ENCODE data around the gene ETDC. TPM values are rescaled to one million over a fixed set of nuclear protein-coding genes. Genes with fewer than 3 reads are reported as not detected.

Gene ETDC
- total RNA-seq, 1 donor from 2014 or later, result not detected

DNA sequence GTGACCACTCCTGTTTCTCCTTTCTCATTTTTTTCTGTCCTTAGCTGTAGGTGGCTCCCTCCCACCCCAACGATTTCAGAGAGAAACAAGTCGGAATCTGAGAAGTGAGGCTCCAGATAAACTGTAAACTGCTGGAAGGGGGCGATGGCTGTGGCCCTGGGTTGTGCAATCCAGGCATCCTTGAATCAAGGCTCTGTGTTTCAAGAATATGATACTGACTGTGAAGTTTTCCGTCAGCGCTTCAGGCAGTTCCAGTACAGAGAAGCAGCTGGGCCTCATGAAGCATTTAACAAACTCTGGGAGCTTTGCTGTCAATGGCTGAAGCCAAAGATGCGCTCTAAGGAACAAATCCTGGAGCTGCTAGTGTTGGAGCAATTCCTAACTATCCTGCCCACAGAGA is 37.7 kb downstream of the ETDC start:
- H3K27ac Mint-ChIP-seq (ENCODE audit: unreplicated experiment), result no peak overlapping the region
- H3K36me3 Mint-ChIP-seq (ENCODE audit: low read depth), result peaks cover 17% of the 10 kb centered on the region
- DNase-seq (ENCODE audit: low spot score), result no peak
- peaks cover 11% of the 10 kb centered on the region for H3K9me3 Mint-ChIP-seq (ENCODE audit: low read depth)
- H3K4me1 Mint-ChIP-seq (ENCODE audit: low read depth), result peaks cover 20% of the 10 kb centered on the region
- H3K27me3 Mint-ChIP-seq (ENCODE audit: low read depth), result no peaks in the 10 kb centered on the region
- TF ChIP-seq, protein P1, sequence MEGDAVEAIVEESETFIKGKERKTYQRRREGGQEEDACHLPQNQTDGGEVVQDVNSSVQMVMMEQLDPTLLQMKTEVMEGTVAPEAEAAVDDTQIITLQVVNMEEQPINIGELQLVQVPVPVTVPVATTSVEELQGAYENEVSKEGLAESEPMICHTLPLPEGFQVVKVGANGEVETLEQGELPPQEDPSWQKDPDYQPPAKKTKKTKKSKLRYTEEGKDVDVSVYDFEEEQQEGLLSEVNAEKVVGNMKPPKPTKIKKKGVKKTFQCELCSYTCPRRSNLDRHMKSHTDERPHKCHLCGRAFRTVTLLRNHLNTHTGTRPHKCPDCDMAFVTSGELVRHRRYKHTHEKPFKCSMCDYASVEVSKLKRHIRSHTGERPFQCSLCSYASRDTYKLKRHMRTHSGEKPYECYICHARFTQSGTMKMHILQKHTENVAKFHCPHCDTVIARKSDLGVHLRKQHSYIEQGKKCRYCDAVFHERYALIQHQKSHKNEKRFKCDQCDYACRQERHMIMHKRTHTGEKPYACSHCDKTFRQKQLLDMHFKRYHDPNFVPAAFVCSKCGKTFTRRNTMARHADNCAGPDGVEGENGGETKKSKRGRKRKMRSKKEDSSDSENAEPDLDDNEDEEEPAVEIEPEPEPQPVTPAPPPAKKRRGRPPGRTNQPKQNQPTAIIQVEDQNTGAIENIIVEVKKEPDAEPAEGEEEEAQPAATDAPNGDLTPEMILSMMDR (IDR thresholded peaks at IDR 0.05), result no peak
- H3K4me3 Mint-ChIP-seq (ENCODE audit: unreplicated experiment), result no peak overlapping the region

DNA sequence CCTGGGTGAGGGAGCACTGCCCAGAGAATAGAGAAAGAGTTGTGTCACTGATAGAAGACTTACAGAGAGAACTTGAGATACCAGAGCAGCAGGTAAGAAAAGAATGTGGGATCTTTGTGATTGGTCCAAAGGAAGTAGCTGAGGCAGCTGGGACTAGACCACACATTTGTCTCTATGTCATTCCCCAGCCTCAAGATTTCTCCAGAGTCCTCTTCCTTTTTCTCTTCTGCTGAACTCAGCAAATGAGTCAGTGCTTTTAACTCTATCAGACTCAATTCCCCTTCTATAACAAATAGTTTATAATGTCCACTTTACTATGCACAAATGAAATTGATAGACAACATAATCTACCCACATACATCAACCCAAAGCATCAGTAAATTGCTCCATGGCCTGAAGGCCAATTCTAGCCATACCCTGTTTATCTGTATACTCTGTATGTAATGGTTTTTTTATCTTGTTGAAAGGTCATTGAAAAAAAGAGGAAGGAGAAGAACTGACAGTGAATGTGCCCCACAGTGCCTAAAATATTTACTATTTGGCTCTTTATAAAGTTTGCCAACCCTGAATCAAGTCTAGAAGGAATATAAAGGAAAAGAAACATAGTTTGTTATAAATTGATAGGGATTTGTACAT is 38.2 kb downstream of the ETDC start:
- TF ChIP-seq, protein P1 (IDR thresholded peaks at IDR 0.05), result no peak
- no peaks in the 10 kb centered on the region for H3K27me3 Mint-ChIP-seq (ENCODE audit: low read depth)
- peaks cover 11% of the 10 kb centered on the region for H3K9me3 Mint-ChIP-seq (ENCODE audit: low read depth)
- no peak overlapping the region for H3K4me3 Mint-ChIP-seq (ENCODE audit: unreplicated experiment)
- H3K4me1 Mint-ChIP-seq (ENCODE audit: low read depth), result peaks cover 15% of the 10 kb centered on the region
- peaks cover 17% of the 10 kb centered on the region for H3K36me3 Mint-ChIP-seq (ENCODE audit: low read depth)
- no peak overlapping the region for H3K27ac Mint-ChIP-seq (ENCODE audit: unreplicated experiment)
- no peak for DNase-seq (ENCODE audit: low spot score)

DNA sequence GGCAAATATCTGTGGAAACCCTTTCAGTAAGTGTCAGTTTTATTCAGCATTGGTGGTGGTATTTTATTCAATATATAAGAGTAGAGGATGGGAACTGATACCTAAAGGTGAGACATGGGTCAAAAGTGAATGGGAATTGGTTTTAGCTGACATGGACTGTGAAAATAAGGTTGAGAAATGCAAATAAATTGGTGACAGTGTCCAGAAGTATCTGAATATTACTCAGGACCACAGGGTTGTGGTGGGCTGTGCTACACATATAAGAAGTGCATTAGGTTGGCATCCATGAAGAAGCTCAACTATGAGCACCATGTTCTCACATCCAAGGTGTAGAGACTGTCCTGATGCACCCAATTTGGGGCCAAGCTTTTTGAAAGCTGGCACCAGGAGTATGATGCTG is 45.0 kb downstream of the ETDC start:
- Mint-ChIP-seq H3K36me3 (ENCODE audit: low read depth) (peaks cover 18% of the 10 kb centered on the region), H3K9me3 (ENCODE audit: low read depth) (peaks cover 4% of the 10 kb centered on the region), H3K27ac (ENCODE audit: unreplicated experiment) (no peak overlapping the region), H3K4me3 (ENCODE audit: unreplicated experiment) (no peak overlapping the region), H3K27me3 (ENCODE audit: low read depth) (no peaks in the 10 kb centered on the region), H3K4me1 (ENCODE audit: low read depth) (no peaks in the 10 kb centered on the region)
- no peak for DNase-seq (ENCODE audit: low spot score)
- TF ChIP-seq, protein P1 (IDR thresholded peaks at IDR 0.05), result no peak

Other genes with a start within 250 kb of the ETDC start
- 2.2 to 3.3 TPM (median 3.3 TPM) in 3 replicates for gene SMIM10L2B, start 210.8 kb upstream of the ETDC start, total RNA-seq
- not detected in 3 replicates for gene ETDB, start 189.0 kb upstream of the ETDC start, total RNA-seq
- gene CT55, start 138.1 kb upstream of the ETDC start, total RNA-seq, result not detected in 3 replicates
- gene ETDA, start 57.4 kb upstream of the ETDC start, total RNA-seq, result not detected in 3 replicates
- gene ZNF75D, start 34.6 kb downstream of the ETDC start, total RNA-seq, result 5.9 to 7.4 TPM (median 5.9 TPM) in 3 replicates
- 10.6 to 14.8 TPM (median 13.7 TPM) in 3 replicates for gene ZNF449, start 35.3 kb downstream of the ETDC start, total RNA-seq
- gene SMIM10L2A, start 112.5 kb downstream of the ETDC start, total RNA-seq, result 0.27 to 0.62 TPM (median 0.40 TPM) in 3 replicates
- gene INTS6L, start 211.2 kb downstream of the ETDC start, total RNA-seq, result 5.8 to 7.7 TPM (median 6.0 TPM) in 3 replicates